Measurements from ENCODE around the gene RSBN1L.
A peak's percentile ranks its signal among the peaks of the same experiment; 100 is the strongest.
"Not testable (repeated sequence)": the region's sequence is repeated elsewhere in the genome, so short reads cannot be mapped to it uniquely, and the experiment has no call there.

The RSBN1L gene

DNA sequence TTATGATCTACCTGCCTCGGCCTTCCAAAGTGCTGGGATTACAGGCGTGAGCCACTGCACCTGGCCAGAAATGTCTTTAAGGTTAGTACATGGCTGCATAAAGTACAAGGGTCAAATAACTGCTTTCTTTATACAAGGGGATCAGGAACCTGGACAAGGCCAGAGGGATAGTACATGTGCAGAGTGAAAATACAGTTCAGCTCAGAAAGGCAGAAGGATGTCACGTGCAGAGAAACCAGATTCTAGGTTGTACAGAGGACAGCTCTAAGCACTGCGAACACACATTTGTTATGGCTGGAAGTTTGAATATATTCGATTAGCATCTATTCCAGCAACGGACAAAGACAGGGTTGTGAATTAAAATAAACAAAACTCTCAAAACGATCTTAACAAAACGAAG, 6.0 kb upstream of the RSBN1L start:
- DNase-seq: no peak

DNA sequence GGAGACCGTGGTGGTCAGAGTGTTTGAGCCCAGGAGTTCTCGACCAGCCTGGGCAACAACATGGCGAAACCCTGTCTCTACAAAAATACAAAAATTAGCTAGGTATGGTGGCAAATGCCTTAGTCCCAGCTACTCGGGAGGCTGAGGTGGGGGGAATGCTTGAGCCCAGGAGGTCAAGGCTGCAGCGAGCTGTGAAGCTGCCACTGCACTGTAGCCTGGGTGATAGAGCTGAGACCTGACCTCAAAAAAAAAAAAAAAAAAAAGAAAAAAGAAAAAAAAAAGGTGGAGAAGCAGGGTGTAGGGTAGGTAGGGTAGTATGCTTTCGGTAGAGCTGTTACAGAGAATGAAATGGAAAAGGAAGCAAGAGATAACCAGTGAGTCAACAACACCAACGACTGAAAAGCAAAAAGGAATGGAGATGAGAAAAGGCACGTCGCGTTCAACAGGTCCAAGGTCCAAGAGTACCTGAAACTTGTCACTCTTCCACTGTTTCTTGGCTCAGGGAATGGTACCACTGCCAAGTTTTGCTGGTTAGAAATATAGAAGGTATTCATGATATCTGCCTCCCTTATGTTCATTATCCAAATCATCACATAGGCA, 4.3 kb upstream of the RSBN1L start:
- DNase-seq: no peak

DNA sequence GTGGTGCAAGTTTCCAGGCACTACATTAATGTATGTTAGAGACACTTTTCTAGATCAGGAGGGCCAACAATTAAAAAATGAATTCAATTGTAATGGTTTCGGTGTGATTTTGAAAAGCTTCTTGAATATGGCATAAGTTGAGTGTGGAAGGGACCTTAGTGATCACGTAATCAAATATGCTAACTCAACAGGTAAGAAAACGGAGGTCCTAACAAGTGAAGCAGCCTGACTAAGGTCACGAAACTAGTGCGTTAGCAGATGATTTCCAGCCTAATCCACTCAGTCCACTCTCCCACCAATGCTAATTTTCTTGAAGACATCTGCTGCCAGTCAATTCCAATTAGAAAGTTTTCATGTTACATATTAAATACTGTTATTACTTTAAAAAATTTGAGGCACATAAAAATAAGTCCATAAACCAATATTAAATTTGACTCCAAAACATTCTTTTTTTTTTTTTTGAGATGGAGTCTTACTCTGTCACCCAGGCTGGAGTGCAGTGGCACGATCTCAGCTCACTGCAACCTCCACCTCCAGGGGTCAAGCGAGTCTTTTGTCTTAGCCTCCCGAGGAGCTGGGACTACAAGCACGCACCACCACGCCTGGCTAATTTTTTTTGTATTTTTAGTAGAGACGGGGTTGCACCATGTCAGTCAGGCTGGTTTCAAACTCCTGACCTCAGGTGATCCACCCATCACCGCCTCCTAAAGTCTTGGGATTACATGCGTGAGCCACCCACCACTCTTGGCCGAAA, 2.3 kb upstream of the RSBN1L start:
- DNase-seq: no peak

DNA sequence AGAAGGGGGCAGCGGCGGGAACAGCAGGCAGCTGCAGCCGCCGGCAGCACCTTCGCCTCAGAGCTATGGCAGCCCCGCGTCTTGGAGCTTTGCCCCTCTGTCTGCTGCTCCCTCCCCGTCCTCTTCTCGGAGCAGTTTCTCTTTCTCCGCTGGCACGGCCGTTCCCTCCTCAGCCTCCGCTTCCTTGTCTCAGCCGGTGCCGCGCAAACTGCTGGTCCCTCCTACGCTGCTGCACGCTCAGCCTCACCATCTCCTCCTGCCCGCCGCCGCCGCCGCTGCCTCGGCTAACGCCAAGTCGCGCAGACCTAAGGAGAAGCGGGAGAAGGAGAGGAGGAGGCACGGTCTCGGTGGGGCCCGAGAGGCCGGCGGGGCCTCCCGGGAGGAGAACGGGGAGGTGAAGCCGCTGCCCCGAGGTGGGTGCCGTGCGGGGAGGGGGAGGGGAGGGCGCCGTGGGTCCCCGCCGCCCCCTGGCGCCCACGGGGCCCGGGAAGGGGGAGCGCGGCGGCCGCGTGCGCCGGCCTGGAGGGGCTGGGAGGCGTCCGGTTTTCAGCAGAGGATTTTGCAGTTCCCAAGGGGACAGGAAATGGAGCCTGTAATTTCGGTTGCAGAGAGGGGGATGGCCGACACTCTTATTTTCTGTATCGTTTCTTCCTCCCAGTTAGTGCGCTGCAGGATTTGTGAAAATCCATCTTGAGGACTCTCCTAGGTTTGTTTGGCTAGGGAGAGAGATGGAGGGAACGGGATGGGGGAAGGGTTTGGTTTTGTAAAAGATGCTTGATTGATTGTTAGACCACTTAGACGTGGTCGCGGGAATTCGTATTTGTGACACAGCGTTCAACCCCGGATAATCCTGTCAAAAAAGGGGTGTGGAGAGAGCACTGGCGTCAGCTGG, 630 bp downstream of the RSBN1L start:
- DNase-seq: peak; percentile 43

DNA sequence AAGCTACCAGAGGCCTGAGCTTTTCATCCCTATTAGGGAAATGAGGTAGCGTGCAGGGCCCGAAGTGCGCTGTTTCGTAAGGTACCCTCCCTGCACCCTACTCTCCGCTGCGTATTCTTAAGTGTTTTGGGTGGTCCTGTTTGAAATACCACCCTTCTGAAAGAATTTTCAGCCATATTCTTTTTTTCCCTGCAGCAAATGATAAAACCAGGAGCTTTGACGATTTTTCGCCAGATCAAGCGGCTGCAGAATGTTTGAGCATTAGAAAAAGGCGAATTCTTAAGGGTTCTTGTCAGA, 1.2 kb downstream of the RSBN1L start:
- no peak for DNase-seq

DNA sequence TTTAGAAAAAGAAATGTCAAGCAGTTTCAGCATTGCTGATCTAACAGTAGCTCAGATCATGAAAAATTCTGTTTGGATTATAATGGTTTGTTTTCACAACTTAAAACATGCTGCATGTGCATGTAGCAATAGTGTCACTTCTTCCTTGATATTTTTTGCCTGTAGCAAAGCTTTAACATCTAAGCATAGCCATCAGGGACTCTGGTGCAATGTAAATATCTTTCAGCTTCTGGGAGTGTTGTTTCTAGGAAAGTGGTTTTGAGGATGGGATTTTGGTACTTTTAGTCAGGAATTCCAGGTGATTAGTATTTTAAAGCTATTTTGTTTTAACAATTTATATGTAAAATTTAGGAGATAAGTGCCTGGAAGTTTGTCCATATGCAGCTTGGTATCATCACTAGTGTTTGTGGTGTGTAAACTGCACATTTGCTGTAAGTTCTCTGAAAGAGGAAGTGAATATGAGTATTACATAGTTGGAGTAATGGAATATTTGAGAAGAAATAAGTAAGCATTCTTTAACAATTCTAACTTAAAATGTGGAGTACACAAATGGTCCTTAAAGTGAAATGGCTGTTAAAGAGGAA, 1.9 kb downstream of the RSBN1L start:
- no peak for DNase-seq

DNA sequence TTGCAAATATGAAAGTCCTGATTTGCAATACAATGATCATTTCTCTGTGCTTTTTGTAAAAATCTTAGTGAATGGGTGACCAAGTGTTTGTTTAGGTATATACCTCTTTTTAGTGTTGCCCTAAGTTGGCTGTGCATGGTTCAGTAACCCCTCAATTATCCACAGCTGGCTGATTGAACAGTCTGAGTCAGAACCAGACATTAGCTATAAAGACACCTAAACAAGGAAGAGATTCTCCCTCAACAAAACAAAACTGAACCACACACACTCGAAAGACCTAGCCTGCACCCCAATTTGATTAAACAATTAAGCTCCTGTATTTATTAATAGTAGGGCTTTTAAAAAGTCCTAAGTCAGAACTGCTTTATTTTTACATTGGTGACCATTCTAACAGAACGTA, 2.8 kb downstream of the RSBN1L start:
- no peak for DNase-seq

DNA sequence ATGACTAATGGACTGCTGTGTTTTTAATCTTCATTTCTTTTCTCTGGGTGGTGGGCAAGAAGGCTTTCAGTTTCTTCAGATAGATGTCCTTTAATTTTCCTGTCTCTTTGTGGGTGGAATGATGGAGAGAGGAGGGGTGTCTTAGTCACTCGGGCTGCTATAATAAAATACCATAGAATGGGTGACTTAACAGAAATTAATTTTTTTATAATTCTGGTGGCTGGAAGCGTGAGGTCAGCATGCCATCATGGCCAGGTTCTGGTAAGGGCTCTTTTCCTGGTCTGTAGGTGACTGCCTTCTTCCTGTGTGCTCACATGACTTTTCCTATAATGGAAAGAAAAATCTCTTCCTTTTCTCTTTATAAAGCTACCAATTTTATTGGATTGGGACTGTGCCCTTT, 6.3 kb downstream of the RSBN1L start:
- no peak for DNase-seq

DNA sequence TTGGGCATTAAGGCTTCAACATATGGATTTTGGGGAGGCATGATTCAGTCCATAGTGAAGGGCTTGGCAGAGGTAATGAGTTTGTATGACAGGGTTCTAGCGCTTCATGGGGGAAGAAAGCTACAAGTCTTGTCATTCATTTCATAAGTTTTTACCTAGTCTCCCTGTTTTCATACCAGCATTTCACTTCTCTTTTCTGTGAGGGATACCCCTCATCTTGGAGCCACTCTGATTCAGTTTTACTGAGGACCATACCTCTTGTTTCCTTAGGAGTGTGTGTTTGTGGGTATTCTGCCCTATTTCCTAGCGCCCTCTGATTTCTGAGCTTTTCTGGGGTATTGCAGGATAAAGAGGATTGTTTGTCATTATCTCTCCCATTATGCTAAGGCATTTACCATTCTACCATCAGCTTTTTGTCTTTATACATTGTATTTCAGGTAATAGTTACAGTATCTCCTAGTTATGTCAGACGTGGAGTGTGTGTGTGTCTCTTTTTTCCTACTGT, 6.8 kb downstream of the RSBN1L start:
- no peak for DNase-seq

DNA sequence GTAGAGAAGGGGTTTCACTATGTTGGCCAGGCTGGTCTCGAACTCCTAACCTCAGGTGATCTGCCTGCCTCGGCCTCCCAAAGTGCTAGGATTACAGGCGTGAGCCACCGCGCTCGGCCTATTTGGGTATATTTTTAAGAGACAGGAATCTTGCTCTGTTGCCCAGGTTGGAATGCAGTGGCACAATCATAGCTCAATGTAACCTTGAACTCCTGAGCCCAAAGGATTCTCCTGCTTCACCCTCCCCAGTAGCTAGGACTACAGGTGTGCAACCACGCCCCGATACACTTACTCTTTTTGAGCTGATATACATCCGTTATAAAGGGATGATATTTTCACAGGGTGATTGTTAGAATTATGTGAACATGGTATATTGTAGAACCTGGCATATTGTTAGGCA, 7.4 kb downstream of the RSBN1L start:
- DNase-seq: not testable (repeated sequence)

DNA sequence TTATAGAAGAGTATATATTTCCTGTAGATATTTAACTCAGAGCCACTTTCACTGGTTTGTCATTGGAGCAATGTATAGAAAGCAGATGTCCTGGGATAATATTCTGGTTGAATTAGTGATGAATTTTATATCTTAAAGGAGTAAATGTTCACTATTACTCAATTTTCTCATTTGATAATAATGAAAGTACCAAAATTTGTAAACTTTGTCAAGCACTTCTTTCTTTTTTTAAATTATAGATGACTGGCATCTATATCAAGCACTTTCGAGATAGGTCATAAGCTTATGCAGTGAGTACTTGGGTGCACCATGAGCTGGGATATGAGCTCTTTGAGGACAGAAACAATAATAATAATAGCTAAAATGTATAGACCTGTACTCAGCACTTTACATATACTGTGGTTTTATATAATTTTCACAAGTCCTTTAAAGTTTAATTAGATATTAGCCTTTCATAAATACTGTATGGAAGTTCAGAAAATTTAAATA, 11.3 kb downstream of the RSBN1L start:
- no peak for DNase-seq

DNA sequence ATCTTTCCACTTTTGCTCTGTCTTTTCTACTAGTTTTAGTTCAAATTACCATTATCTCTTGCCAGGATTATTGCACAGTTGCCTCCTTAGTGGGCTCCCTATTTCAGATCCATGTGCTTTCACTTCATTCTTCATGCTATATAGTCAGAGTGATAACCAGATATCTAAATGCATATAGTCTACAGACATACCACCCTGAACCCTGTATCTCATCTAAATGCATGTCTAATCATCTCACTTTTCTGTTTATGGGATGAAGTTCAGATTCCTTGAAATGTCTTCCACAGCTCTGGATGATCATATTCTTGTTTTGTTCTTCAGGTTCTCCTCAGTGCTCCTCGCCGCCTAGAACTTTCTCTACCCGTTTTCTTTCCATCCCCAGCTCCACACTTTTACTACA, 13.8 kb downstream of the RSBN1L start:
- DNase-seq: no peak

DNA sequence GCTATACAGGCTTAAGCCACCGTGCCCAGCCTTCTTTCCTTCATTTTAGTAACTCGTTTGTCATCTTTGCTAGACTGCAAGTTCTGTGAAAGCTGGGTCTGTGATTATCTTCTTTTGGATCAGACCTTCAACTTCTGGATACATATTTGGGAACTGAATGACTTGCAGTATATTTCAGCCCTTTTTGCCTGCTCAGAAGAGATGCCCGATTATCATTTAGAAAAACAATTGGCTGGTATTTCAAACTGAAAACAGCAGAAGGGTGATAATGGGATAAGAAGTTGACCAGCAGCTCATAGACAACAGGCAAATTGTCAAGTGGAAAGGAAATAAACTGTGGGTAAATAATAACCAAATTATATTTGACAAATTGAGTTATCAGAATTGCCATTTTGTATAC, 14.6 kb downstream of the RSBN1L start:
- DNase-seq: no peak

DNA sequence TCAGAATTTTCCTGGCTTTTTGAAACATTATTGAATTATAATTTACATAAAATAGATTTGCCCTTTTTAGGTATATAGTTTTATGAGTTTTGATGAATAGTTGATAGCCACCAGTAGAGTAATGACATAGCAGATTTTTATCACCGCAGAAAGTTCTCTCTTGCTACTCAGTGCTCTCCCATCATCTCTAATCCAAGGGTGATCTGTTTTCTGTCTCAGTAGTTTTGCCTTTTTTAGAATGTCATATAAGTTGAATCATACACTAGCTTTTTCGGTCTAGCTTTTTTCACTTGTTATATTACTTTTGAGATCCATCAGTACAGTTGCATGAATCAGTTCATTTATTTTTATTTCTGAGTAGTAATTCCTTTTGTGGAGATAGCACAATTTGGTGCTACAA, 17.9 kb downstream of the RSBN1L start:
- DNase-seq: no peak

DNA sequence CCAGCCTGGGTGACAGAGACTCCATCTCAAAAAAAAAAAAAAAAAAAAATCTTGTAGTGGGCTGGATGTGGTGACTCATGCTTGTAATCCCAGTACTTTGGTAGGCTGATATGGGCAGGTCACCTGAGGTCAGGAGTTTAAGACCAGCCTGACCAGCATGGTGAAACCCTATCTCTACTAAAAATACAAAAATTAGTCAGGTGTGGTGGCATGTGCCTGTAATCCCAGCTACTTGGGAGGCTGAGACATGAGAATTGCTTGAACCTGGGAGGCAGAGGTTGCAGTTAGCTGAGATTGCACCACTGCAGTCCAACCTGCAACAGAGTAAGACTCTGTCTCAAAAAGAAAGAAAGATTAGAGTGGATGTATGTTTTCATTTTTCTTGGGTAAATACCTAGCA, 18.7 kb downstream of the RSBN1L start:
- not testable (repeated sequence) for DNase-seq

DNA sequence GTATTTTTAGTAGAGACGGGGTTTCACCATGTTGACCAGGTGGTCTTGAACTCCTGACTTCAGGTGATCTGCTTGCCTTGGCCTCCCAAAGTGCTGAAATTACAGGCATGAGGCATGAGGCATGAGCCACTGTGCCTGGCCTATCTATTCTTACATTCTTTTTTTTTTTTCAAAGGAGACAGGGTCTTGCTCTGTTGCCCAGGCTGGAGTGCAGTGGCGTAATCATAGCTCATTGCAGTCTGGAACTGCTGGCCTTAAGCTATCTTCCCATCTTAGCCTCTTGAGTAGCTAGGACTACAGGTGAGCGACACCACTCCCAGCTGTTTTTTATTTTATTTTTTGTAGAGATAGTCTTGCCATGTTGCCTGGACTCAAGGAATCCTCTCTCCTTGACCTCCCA, 20.5 kb downstream of the RSBN1L start:
- DNase-seq: no peak

DNA sequence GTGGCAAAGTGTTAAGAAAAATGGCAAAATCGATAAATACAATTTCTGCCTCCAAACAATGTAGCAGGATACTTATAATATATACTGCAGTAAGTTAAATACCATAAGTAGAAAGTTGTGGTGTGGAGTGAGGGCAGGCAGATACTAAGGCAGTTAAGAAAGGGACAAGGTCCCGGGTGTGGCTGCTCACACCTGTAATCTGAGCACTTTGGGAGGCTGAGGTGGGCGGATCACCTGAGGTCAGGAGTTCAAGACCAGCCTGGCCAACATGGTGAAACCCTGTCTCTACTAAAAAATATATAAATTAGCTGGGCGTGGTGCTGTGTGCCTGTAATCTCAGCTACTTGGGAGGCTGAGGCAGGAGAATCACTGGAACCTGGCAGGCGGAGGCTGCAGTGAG, 21.3 kb downstream of the RSBN1L start:
- not testable (repeated sequence) for DNase-seq

DNA sequence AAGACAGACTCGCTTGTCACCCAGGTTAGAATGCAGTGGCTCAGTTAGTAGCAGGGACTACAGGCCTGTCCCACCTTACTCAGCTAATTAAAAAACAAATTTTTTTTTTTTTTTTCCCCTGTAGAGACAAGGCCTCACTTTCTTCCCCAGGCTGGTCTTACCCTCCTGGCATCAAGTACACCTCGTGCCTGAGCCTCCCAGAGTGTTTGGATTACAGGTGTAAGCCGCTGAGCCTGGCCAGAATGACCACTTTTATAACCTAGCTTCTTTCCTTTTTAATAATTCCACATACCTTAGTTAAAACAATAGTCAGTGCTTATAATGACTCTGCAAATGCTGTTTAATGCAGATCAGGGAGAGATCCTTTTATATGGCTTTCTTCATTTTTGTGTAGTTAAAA, 31.3 kb downstream of the RSBN1L start:
- no peak for DNase-seq

DNA sequence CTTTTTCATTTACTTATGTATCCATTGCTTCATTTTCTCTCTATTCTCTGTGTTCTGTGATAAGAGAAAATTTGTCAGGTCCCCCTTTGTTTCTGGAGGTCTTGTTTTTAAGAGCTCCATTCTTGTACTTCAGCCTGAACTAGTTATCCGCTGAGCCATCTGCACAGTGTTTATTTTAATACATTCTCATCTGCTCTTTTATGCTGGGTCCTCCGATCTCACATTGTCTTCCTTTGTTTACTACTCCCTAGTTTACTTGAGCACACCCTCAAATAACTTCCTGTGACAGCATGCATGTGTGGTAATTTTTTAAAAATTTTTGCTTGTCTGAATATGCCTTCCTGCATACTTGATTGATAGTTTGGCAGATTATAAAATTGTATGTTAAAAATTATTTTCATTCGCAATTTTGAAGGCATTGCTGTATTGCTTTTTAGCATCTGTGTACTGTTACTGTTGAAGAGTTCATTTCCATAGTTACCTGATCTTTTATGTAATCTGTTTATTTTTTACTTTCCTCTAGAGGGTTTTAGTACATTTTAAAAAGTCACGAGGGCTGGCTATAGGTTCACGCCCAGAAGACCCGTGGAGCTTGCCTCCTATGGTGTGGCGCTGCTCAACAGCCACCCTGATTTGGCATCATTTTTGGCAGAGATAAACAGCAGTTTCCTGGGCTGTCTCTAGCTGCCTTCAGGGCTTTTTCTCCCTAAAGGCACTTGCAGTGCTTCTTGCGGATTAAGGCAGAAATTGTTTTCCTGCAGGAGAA, 31.9 kb downstream of the RSBN1L start:
- DNase-seq: peak; percentile 4

DNA sequence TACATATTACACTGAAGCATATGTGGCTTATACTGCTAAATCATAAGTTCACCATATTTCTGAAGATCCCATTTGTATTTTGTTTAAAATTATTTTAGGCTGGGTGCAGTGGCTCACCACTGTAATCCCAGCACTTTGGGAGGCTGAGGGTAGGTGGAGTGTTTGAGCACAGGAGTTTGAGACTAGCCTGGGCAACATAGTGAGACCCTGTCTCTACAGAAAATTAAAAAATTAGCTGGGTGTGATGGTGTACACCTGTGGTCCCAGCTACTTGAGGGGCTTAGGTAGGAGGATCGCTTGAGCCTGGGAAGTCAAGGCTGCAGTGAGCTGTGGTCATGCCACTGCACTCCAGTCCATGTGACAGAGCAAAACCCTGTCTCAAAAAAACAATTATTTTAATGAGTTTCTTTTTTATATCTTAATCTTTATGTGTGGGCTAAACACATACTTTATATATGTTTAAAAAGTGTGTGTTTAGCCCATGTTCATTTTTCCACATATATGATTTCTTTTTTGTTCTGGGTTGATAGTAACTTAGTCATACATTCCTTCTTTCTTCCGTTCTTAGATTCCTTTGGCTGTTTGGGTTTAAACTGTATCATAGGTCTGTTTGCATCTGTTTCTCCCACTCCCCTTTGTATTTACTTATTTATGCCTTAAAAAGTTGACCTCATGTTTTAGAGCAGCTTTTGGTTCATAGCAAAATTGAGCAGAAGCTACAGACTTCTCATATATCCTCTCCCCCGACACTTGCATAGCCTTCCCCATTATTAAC, 33.5 kb downstream of the RSBN1L start:
- no peak for DNase-seq

DNA sequence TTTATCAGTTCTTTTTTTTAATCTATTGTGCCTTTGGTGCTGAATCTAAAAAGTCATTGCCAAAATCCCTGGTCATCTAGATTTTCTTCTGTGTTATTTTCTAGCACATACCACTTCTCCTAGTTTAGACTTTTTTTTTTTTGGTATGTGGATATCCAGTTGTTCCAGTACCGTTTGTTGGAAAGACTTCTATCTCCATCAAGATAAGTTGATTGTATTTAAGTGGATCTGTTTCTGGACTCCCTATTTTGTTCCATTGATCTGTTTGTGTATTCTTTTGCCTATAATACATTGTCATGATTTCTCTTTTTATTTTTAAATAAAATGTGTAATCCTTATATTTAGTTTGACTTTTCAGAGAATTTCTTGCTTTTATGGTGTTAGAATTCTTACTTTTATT, 35.5 kb downstream of the RSBN1L start:
- DNase-seq: no peak

Measured in NCI-H774 (cell line).